Inflammatory macrophage treated with lipopolysaccharide for 1 hour (primary cell): Measurements from ENCODE around the gene TKTL1.
"Not testable (repeated sequence)": the region's sequence is repeated elsewhere in the genome, so short reads cannot be mapped to it uniquely, and the experiment has no call there.

Source experiments
- DNase-seq, 2 donors: peaks; one replicate each; pipeline ENCODE4 v3.0.0-alpha.2; 2020 to 2022

The TKTL1 gene, protein sequence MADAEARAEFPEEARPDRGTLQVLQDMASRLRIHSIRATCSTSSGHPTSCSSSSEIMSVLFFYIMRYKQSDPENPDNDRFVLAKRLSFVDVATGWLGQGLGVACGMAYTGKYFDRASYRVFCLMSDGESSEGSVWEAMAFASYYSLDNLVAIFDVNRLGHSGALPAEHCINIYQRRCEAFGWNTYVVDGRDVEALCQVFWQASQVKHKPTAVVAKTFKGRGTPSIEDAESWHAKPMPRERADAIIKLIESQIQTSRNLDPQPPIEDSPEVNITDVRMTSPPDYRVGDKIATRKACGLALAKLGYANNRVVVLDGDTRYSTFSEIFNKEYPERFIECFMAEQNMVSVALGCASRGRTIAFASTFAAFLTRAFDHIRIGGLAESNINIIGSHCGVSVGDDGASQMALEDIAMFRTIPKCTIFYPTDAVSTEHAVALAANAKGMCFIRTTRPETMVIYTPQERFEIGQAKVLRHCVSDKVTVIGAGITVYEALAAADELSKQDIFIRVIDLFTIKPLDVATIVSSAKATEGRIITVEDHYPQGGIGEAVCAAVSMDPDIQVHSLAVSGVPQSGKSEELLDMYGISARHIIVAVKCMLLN

DNA sequence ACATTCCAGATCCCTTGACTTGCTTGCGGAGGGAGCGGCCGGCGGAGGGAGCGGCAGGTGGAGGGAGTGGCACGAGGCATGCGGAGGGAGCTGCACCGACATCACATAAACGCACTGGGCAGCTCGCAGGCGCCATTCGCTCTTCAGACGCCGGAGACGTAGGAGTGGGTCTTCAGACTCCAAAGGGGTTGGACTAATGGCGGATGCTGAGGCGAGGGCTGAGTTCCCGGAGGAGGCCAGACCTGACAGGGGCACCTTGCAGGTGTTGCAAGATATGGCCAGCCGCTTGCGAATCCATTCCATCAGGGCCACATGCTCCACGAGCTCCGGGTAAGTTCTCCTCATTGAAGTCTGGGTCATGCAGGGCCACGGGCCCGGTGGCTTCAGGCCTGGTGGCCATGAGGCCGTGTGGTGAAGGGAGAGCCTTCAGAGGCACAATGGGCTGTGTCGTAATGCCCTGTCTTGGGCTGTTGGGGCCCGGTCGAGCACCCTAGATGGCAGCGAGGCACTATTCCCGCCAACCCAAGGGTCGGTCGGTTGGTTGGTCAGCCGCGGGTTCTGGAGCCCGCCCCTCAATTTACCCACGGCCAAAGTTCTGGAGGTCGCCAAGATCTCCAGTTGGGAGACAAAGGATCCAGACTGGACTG, at the start of gene TKTL1:
Gene TKTL1 (plus strand): TSS at position 132 of the 647 bp plus-strand sequence. CDS start 65 bp downstream, at position 197.
- no peak for DNase-seq

DNA sequence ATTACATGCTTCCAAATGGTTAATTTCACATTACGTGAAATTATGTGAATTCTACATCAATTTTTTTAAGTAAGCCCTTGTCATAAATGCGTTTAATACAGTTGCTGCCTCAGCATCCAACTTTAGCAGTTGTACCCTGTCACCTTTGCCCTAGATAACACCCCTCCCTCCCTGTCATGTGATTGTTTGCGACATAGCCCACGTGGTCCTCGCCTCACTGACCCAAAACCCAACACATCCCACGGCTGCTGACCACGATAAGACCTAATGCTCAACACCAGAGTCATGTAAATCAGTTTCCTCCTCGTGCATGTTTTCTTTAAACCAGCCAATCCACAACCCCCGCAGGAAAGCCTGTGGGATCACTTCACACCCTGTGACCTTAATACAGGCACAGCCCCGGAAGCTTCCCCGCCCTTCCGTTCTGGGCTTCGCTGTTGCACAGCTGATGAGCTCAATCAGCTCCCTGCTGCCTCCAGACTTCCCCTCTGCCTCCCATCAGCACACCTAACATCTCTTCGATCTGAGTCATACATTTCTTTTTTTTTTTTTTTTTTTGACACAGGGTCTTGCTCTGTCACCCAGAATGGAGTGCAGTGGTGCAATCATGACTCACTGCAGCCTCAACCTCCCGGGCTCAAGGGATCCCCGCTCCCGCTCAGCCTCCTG, 48.1 kb upstream of the TKTL1 start:
- DNase-seq = not testable (repeated sequence)

DNA sequence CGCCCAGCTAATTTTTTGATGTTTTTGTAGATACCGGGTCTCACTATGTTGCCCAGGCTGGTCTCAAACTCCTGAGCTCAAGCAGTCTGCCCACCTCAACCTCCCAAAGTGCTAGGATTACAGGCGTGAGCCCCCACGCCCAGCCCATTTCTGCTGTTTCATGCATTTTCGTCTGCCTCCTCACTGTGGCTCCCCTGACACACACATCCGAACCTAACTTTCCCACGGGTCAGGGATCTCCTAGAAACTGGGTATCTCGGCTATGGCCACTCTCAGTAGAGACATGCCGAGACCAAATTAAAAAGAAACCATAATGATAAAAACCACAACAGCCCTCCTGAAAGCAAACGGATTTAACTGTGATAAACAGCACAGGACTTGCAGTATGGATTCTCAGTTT, 47.5 kb upstream of the TKTL1 start:
- DNase-seq = not testable (repeated sequence)

DNA sequence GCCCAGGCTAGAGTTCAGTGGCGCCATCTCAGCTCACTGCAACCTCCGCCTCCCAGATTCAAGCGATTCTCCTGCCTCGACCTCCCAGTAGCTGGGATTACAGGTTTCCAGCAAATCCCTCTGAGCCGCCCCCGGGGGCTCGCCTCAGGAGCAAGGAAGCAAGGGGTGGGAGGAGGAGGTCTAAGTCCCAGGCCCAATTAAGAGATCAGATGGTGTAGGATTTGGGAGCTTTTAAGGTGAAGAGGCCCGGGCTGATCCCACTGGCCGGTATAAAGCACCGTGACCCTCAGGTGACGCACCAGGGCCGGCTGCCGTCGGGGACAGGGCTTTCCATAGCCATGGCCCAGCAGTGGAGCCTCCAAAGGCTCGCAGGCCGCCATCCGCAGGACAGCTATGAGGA, 38.3 kb upstream of the TKTL1 start, which contains the start of gene OPN1MW3:
Gene OPN1MW3 (plus strand): TSS at position 301 of the 400 bp plus-strand sequence. CDS start 38 bp downstream, at position 339.
- DNase-seq = not testable (repeated sequence)

DNA sequence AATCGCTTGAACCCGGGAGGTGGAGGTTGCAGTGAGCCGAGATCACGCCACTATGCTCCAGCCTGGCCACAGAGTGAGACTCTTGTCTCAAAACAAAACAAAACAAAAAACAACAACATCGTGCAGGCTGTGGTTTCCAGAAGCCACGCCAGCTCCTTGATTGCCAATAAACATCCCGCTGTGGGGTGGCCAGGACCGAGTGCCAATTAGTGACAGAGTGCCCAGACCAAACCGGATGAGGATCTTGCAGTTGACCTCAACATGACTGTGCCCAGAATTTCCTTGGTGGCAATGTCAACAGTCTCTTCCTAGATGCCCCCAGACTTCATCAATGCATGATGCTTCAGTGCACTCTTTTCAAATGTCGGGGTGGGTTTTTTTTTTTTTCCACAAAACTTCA, 36.9 kb upstream of the TKTL1 start:
- DNase-seq = not testable (repeated sequence)

DNA sequence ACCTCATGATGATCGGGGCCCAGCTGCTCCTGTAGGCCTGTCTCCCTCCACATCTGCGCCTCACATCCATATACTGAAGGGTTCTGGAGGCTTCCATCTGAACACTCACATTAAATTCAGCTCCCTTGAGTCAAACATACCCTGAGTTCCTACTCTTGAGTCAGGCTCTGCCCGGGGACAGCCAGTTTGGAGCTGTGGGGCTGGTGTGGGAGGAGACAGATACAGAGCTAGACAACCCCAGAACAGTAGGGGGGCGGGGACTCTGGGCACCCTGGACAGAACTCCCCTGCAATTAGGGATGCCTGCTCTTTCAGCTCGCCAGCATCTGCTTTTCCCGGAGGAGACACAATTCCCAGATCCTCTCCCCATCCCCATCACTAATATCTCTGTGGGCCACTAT, 32.5 kb upstream of the TKTL1 start:
- DNase-seq = not testable (repeated sequence)

DNA sequence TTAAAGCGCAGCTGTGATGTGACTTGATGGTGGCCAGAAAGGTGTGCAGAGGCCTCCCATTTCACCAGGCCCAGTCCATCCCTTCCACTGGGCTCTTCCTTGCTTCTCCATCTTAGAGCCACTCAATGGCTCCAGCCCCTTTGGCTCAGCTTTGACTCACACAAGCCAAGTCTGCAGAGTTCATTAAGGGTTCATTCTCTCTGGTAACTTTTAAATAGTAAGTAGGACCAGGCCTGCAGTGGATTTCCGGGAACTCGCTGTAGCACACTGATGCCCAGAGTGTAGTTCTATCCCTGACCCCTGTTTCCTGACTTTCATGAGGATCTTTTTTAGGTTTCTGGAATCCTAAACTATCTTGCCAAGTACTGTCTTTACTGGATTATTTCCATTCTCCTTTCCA, 26.4 kb upstream of the TKTL1 start:
- DNase-seq = not testable (repeated sequence)

DNA sequence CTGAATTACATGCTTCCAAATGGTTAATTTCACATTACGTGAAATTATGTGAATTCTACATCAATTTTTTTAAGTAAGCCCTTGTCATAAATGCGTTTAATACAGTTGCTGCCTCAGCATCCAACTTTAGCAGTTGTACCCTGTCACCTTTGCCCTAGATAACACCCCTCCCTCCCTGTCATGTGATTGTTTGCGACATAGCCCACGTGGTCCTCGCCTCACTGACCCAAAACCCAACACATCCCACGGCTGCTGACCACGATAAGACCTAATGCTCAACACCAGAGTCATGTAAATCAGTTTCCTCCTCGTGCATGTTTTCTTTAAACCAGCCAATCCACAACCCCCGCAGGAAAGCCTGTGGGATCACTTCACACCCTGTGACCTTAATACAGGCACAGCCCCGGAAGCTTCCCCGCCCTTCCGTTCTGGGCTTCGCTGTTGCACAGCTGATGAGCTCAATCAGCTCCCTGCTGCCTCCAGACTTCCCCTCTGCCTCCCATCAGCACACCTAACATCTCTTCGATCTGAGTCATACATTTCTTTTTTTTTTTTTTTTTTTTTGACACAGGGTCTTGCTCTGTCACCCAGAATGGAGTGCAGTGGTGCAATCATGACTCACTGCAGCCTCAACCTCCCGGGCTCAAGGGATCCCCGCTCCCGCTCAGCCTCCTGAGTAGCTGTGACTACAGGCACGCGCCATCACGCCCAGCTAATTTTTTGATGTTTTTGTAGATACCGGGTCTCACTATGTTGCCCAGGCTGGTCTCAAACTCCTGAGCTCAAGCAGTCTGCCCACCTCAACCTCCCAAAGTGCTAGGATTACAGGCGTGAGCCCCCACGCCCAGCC, 10.9 kb upstream of the TKTL1 start:
- not testable (repeated sequence) for DNase-seq

DNA sequence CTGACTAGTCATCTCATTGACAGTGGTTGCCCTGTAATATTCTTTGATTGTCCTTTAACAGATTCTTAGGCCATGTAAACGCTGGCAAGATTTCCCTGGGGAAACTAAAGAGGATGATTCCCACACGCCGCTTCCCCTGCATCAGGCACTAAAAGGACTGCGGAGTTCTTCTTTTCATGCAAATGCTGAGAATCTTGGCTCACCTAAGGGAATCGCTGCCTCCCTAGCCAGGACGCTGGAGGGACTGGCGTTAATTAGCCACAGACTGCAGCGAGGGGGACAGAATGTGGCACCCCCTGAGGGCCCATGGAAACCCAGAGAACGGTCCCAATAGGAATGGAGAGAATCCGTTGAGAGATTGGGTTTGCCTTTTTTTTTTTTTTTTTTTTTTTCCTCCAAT, 9.2 kb upstream of the TKTL1 start:
- DNase-seq = not testable (repeated sequence)

DNA sequence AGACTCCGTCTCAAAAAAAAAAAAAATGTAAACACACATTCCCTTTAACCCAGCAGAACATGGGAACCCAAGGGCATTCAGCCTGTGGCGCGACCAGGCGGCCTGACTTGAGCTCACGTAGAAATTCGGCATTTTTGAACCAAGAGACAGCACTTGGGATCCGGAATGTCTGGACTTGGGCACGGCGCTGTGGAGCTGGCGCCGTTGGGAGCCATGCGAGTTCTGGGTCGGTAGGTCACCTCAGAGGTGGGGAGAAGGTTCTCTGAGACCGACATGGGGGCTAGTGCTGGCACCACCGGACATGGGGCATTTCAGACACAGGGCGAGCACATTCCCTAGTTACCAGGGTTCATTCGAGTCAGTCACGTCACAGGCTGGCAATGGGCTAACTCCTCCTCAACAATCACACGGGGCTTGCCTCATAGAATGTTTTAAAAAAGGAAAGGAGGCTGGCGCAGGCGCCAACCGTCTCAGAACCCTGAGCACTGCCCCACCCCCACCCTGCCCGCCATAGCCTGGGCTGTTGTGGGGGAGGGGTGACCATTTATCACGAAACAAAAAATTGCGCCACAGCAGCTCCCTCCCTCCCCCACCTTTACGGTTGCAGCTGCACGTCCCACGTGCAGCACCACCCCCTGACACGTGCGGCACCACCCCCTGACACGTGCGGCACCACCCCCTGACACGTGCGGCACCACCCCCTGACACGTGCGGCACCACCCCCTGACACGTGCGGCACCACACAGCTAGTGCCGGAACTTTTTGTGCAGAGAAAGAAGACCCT, 612 bp upstream of the TKTL1 start, which contains the start of gene TEX28:
Gene TEX28 (minus strand): TSS at position 334 of the 784 bp plus-strand sequence. CDS start 3,007 bp downstream, outside the sequence.
- DNase-seq = no peak

DNA sequence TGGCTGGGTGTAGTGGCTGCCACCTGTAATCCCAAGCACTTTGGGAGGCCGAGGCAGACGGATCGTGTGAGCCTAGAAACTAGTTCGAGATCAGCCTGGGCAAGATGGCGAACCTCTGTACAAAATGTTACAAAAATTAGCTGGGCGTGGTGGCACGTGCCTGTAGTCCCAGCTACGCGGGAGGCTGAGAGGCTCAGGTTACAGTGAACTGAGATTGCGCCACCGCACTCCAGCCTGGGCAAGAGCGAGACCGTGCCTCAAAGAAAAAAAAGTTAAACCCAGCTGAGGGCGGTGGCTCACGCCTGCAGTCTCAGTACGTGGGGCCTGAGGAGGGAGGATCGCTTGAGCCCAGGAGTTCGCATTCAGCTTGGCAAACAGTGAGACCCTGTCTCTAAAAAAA, 1.1 kb downstream of the TKTL1 start:
- no peak for DNase-seq

DNA sequence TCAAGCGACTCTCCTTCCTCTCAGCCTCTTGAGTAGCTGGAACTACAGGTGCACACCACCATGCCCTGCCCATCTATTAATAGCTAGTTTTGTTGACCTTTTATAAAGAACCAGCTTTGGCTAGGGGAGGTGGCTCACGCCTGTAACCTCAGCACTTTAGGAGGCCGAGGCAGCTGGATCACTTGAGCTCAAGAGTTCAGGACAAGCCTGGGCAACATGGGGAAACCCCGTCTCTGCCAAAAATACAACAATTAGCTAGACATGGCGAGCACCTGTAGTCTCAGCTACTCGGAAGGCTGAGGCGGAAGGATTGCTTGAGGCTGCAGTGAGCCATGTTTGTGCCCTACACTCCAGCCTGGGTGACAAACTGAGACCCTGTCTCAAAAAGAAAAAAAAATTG, 2.7 kb downstream of the TKTL1 start:
- DNase-seq = no peak

DNA sequence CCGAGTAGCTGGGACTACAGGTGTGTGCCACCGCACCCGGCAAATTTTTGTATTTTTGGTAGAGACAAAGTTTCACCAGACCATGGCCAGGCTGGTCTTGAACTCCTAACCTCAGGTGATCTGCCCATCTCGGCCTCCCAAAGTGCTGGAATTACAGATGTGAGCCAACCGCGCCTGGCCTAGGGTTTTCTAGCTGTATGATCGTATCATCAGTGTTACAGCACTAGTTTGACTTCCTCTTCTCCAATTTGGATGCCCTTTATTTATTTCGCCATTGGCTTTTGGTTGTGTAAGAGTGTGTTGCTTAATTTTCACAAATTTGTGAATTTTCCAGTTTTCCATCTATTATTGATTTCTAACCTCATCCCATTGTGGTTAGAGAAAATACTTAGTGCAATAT, 5.2 kb downstream of the TKTL1 start:
- peak; percentile 78 to 79 for DNase-seq

DNA sequence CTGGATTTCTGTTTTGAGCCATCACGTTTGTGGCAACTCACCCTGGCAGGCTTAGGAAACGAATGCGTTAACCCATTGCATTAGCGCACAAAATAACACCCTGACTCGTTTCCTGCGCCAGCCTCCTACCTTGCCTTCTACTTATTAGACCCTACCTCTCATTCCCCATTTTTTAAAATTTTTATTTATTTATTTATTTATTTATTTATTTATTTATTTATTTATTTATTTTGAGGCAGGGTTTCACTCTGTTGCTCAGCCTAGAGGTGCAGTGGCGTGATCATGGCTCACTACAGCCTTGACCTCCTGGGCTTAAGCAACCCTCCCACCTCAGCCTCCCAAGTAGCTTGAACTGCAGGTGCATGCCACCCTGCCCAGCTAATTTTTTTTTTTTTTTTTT, 7.4 kb downstream of the TKTL1 start:
- not testable (repeated sequence) for DNase-seq

DNA sequence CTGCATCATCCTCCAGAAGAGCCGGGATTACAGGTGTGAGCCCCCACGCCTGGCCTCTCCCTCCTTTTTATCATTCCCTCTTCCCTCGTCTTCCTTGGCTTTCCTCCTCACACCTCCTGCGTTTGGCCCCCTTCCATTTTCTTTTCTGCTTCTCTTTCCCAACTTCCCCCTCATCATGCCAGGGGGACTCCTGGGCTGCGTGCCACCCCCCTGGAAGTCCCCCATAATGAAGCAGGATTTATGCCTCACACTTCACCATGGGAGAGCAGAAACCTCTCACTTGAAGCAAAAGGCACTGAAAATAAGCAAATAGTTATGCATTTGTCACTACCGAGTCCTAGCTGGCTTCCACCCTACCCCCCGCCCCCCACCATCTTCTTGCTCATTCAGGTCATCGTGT, 7.9 kb downstream of the TKTL1 start:
- DNase-seq = no peak

DNA sequence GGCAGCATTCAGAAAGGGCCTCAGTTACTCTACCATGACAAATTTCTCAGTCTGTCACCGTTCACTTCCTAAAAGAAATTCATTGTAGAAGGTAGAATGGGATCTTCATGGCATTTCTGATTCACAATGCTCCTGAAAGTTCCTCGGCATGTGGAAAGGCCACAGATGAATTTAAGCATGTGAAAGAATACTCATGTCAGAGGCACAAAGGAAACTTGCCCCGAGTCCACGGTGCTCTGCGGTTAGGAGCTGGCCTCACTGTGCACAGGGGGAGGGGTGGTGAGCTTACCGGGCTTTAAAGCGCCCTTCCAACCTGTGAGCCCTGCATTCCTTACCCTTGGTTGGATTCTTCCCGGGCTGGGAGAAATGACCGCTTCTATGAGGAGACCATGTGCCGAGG, 9.3 kb downstream of the TKTL1 start:
- no peak for DNase-seq

DNA sequence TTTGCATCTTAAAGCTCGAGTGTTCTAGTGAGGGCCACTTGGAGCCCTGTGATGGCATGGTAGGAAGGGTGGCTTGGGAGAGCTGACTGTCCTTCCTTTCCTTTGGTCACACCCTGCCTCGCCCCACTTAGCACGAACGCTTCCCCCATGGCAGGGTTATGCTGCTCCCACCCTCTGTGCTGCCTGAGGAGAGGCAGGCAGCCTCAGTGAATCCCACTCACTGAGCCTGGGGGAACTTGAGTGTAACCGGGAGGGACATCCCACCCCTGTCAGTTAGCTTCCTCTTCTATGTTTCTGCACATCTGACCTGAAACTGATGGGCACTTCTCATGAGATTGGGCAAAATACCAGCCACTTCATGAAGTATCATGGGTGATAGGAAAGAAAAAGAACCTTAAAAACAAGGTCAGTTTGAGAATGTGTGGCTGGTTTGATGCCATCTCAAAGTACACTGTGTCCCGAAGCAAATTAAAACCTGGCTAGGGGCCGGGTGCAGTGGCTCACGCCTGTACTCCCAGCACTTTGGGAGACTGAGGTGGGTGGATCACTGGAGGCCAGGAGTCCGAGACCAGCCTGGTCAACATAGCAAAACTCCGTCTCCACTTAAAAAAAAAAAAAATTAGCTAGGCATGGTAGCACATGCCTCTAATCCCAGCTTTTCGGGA, 10.1 kb downstream of the TKTL1 start:
- peak; percentile 22 to 51 for DNase-seq

DNA sequence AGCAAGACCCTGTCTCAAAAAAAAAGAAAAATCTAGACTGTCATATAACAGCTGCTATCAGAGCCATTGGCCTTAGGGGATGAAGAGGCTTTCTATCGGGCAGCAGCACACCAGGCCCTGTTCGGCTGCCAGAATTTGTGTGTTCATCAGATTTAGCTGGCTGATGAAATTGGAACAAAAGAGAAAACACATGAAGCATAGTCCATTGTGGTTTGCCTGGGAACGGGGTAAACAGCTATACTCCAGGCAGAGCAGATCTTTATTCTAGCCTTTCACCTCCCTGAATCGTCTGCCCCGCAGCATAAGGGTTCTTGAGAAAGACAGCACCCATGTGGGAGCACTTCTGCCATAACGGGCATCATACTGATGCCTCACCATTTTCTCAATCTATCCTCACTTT, 11.6 kb downstream of the TKTL1 start:
- DNase-seq = no peak

DNA sequence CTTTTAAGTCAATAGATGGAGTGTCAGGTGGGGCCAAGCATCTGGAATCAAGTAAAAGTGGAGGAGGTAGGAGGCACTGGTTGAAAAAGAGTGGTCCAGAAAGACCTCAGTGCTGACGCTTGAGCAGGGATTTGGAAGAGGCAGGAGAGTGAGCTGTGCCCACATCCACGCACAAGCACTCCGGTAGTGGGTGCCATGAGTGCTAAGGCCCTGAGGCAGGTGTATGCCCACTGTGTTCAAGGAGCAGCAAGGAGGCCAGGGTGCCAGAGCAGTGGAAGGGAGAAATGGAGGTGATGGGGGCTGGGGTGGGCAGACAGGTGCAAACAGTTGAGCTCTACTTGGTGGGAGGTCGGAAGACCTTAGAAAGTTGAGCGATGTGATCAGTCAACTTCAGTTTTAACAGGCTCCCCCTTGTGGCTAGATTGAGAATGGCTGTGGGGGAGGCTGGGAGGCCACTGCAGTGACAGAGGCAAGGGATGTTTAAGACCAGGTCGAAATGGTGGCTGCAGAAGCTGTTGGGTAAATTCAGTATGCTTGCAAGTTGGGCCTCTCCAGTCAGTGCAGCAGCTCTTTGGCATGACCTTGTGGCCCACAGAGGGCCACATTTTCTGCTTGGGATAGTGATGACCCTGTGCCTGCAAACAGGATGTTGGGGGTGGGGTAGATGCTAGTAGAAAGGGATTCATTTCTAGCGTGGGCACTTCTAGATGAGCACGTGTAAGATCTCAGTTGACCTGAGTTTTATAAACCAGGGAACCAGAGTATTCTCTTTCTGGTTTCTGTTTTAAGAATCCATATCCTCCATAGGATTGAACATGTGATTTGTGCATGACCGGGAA, 12.7 kb downstream of the TKTL1 start:
- peak; percentile 26 to 89 for DNase-seq
